HG03103 (cell line): ENCODE data around the gene NXPH2.
"Not testable (repeated sequence)": the region's sequence is repeated elsewhere in the genome, so short reads cannot be mapped to it uniquely, and the experiment has no call there.

Experiments
- ATAC-seq: cut with Tn5 transposase; IDR thresholded peaks from one replicate; pipeline ENCODE4 v1.9.1; 2021; ENCODE audit warnings: low read depth; ENCODE audit not compliant: unreplicated experiment

NXPH2 gene

DNA sequence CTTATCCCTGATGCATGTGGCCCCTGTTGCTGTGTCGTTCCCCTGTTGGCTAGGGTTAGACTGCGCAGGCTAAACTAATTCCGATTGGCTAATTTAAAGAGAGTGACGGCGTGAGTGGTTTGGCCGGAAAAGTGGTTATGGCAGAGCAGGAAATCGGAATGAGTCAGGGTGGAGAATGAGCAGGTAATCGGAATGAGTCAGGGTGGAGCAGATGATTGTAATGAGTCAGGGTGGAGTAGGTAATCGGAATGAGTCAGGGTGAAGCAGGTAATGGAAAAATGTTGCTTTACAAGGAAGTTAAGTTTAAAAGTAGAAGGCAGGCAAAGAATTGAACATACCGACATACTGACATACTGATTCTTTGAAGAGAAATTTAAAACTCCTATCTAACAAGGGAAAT, 135.4 kb downstream of the NXPH2 start:
- not testable (repeated sequence) for ATAC-seq

DNA sequence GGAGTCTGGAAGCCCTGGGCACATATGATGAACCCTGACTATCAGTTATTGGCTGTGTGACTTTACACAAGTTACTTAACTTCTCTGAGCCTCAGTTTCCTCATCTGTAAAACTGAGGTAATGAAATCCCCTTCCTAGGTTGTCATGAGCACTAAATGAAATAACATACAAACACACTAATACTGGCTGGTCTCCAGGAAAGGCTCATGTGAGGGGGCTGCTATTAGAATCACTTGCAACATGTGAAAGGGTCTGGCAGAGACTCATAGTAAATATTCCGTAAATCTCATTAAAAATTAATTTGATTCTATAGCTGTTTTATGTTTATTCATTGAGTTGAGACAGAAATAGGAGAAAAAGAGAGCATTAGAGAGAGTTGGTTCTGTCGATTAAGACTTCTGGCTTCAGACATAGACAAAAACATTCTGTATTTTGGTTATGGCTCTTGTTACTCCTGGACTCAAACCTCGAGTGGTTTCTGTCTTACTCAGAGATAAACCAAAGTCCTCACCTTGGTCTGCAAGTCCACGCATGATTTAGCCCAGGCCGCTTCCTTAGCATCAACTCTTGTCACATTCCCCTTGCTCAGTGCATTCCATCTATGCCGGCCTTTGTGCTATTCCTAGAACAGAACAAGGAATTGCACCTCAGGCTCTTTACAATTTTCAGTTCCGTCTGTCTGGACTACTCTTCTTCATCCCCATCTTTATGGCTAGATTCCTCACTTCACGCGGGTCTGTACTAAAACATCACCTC, 139.1 kb downstream of the NXPH2 start:
- no peak for ATAC-seq

DNA sequence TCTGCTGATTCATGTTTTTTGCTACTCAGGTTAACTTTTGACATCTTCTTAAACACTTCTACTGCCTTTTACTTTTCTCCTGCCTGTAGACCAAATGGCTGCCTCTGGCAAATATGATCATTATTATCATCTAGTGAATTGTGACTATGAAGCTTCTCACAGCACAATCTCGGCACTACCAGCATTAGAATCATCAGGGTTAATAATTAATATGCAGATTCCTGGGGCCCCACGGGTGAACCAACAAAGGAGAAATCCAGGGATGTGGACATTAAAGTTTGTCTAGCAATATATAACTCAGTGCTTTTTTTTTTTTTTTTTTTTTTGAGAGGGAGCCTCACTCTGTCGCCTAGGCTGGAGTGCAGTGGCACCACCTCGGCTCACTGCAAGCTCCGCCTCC, 142.5 kb downstream of the NXPH2 start:
- ATAC-seq: no peak

DNA sequence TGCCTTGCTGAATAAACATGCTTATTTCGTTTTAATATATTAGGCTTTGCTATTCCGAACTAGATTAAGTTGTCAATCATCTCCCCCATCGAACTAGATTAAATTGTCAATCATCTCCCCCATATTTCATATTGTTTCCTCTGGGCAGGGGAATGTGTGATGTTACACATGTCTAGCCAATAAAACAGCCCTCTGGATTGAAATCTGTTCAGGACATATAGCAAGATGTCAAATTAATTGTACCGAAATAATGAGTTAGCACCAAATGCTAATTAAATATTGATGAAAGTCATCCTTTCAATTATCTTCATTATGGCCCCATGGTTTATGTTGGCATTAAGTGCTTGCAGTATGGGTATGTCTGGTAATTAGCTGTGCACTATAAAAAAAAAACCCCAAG, 143.1 kb downstream of the NXPH2 start:
- ATAC-seq: no peak

DNA sequence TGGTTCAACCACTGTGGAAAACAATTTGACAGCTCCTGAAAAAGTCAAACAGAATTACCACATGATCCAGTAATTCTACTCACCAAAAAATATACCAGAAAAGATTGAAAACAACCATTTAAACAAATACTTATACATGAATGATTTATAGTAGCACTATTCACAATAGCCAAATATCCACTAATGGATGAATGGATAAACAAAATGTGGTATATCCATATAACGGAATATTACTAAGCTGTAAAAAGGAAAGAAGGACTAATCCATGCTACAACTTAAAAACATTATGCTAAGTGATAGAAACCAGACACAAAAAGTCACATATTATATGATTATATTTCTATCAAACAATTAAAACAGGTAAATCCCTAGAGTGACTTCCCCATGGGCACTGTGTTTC, 147.1 kb downstream of the NXPH2 start:
- ATAC-seq: no peak

DNA sequence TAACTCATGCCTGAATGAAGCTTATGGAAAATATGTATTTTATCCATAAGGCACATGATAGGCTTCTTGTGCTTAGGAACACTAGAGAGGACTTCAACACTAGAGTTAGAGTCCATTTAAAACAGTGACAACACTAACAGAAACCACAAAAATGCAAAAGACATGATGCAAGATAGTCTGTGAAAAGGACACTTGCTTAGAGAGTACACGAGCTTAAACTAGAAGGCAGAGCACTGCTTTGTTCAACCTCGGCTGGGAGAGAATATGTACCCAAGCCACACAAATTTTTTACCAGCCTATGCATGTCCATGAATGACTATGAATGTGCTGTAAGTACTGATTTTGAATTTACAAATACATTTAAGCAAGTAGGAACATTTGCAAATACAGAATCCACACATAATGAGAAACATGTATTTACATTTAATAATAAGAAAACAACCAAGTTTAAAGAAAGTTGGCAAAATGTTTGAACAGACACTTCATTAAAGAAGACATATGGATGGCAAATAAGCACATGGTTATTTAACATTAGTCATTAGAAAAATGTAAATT, 148.0 kb downstream of the NXPH2 start:
- no peak for ATAC-seq

DNA sequence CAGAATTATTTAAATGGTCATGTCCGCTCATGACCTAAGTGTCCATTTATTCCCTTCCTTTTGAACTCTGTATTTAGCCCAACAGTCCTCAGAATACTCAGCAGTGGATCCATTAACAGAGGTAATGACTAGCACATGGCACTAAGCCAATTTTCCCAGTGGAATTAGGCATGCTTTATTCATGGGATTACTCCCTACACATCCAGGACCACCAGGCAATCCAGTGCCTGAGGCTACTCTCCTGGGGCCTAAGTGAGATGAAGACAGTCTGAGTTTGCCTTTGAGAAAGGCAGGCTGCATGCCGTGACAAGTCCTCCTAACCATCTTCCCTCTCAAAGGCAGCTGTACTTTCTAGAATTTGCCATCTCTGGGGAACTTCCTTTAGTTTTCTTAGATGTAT, 150.0 kb downstream of the NXPH2 start:
- ATAC-seq: no peak

DNA sequence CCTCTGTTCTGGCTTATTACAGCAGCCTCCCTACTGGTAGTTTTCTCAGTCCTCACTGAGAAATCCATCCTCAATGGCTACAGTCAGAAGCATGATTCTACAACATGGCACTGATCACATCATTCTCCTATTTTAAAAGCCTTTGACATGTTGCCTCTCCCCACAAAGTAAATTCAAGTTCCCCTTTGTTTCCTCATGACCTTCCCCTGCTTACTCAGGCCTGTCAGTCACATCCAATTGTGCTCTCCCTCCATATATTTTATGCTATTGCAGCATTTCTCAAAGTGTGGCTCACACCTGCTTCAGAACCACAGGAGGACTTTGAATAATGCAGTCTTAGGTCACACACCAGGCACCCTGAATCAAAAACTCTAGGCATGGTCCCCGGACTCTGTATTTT, 154.0 kb downstream of the NXPH2 start:
- no peak for ATAC-seq

DNA sequence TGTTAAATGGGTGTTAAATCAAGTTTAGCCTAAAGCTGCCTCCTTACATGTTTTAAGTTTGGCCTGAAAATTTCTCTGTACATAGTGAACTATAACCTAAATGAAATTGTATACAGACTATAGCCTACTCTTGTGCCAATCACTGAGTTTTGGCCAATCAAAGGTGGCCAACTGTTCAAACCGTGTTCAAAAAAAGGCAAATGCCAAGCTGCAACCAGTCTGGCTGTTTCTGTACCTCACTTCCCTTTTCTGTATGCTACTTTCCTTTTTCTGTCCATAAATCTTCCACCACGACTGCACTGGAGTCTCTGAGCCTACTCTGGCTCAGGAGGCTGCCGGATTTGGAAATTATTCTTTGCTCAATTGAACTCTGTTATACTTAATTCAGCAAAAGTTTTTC, 157.6 kb downstream of the NXPH2 start:
- ATAC-seq: no peak

DNA sequence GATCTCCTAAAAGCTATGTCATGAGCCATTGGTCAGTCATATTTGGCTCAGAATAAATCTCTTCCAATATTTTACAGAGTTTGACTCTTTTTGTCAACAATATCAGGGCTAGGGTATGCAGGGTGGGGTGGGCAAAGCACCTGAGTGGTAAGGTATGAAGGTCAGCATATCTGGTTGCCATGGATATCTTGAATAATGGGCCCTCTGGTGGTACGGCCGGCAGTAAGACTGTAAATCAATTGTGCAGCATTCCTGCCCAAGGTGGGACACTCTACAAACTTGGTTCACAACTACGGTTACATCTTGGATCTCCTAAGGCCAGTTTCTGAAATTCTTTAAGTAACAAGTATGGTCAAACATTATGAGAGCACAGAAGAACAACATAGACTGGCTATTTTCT, 159.1 kb downstream of the NXPH2 start:
- no peak for ATAC-seq

DNA sequence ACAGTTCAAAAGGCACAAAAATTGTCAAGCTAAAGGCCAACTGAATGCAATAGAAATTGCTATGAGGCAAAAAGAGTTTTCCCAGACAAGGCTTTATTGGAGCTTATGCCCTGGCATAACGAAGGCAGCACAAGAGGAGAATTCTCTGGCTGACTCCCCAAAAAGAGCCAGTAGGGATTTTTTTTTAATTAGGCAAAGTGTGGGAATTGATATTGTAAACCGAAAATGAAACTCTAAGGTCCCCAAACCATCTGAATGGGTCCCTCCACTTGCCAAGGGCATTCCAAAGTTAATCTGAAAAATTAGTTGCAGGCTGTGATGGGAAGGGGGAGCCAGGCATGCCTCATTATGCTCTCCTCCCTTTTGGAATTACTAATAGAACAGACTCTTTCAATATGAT, 159.8 kb downstream of the NXPH2 start:
- ATAC-seq: no peak
